Colonic mucosa (tissue), 4 donors: ENCODE results near the gene FAM210B. TPM values are rescaled to one million over a fixed set of nuclear protein-coding genes. Genes with fewer than 3 reads are reported as not detected.

ENCODE experiments used
- DNase-seq: peaks from one replicate; pipeline ENCODE4 v3.0.0-alpha.2; 2020
- H3K27ac ChIP-seq: fragments of 200-600 bp; one replicate; pipeline ENCODE4 v1.8.0; 2021
- H3K27me3 ChIP-seq: fragments of 200-600 bp; one replicate; pipeline ENCODE4 v1.8.0; 2021
- H3K36me3 ChIP-seq: fragments of 200-600 bp; one replicate; pipeline ENCODE4 v1.8.0; 2021
- H3K4me1 ChIP-seq: fragments of 200-600 bp; one replicate; pipeline ENCODE4 v1.8.0; 2021; ENCODE audit warnings: mild to moderate bottlenecking
- H3K4me3 ChIP-seq: fragments of 200-600 bp; one replicate; pipeline ENCODE4 v1.8.0; 2021
- H3K9ac ChIP-seq, 2 donors: one replicate each; pipeline ENCODE4 v1.7.0; 2013; ENCODE audit warnings: control low read depth in 2 of 2, low read depth in 2 of 2, low read length in 2 of 2
- H3K9me3 ChIP-seq: fragments of 200-600 bp; one replicate; pipeline ENCODE4 v1.8.0; 2021
- CTCF ChIP-seq: fragments of 200-600 bp; IDR thresholded peaks from one replicate; pipeline ENCODE4 v1.8.0; 2022; ENCODE audit warnings: antibody characterized with exemption, mild to moderate bottlenecking
- intact Hi-C: fragments of 100-400 bp; cut with DNase I; formaldehyde crosslinking; loops from one replicate; pipeline ENCODE4 v1.14.1; 2022
- total RNA-seq, 2 donors: library from RNA; stranded (reverse); fragmentation: NEBNext Ultra II Directional in 1 of 2; extraction: Animal tissue kit (Norgen Biotek cat#: 25700) in 1 of 2; gene quantifications; one replicate each; pipeline ENCODE4 v1.2.1, GENCODE V29; 2021
- donor health status: healthy.
- donor health status: DM: no; HTN: no; CAD: no.
- donor health status: DM: no; HTN: no; CAD: no.

FAM210B gene
- total RNA-seq, 2 donors from 2014 or later, result 18.2 to 35.2 TPM

- no peak overlapping the region for H3K9ac ChIP-seq
- H3K4me3 ChIP-seq, result no peak overlapping the region
- no peaks in the 10 kb centered on the region for H3K36me3 ChIP-seq
- H3K27ac ChIP-seq, result no peak overlapping the region
- DNase-seq, result no peak
- no peaks in the 10 kb centered on the region for H3K27me3 ChIP-seq
- H3K4me1 ChIP-seq, result peaks cover 6% of the 10 kb centered on the region
- no peaks in the 10 kb centered on the region for H3K9me3 ChIP-seq
- TF ChIP-seq CTCF, result no peak
- intact Hi-C loops, result no loop called here
Measured at GRCh38 chr20:56360908-56361205, 2.1 kb downstream of the FAM210B start.

DNA sequence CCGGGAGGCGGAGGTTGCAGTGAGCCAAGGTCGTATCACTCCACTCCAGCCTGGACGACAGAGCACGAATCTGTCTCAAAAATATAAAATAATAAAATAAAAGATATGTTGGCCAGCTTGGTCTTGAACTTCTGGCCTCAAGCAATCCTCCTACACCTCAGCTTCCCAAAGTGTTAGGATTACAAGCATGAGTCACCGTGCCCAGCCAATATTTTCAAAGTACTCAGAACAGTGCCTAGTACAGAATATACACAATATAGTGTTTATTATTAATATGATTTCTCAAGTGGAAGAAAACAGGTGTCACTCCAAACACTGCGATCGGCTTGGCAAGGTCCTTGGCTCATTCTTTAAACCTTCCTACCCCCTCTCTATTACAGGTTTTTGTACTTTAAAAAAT, 3.1 kb downstream of the FAM210B start:
- peaks cover 6% of the 10 kb centered on the region for H3K4me1 ChIP-seq
- no peak for TF ChIP-seq CTCF
- intact Hi-C loops, result no loop called here

GRCh38 chr20:56362833-56363413, 4.1 kb downstream of the FAM210B start:
- Histone ChIP-seq H3K9me3 (no peaks in the 10 kb centered on the region), H3K9ac (no peak overlapping the region), H3K27me3 (no peaks in the 10 kb centered on the region), H3K4me3 (no peak overlapping the region), H3K4me1 (peaks cover 6% of the 10 kb centered on the region), H3K36me3 (no peaks in the 10 kb centered on the region), H3K27ac (no peak overlapping the region)
- intact Hi-C loops, result no loop called here
- no peak for TF ChIP-seq CTCF
- no peak for DNase-seq

More for the DNA sequence above, 3.1 kb downstream of the FAM210B start:
- DNase-seq, result no peak
- H3K9ac ChIP-seq, result no peak overlapping the region
- no peaks in the 10 kb centered on the region for H3K27me3 ChIP-seq
- H3K36me3 ChIP-seq, result no peaks in the 10 kb centered on the region
- H3K4me3 ChIP-seq, result no peak overlapping the region
- no peaks in the 10 kb centered on the region for H3K9me3 ChIP-seq
- no peak overlapping the region for H3K27ac ChIP-seq

DNA sequence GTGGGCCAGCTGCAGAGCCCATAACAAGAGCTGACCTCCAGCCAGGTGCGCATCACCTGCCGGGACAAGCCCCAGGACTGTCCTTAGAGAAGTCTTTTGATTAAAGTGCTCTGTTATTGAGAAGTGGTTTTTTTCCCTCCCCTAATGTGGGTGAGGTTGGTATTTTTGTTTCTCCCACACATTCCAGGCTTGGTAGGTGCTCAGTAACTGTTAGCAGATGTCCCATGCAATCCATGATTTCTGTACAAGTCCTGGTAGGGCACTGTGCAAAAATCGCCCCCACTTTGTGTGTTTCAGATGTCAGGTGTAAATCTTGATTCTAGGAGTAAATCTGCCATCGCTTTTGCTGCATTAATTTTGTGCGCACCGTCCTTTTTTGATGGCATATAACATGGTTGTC, 4.7 kb downstream of the FAM210B start:
- no peaks in the 10 kb centered on the region for H3K36me3 ChIP-seq

GRCh38 chr20:56368351-56369134, 9.8 kb downstream of the FAM210B start:
- H3K9me3 ChIP-seq, result no peaks in the 10 kb centered on the region
- no peak overlapping the region for H3K9ac ChIP-seq
- H3K4me3 ChIP-seq, result no peak overlapping the region
- no peak for TF ChIP-seq CTCF
- no peak for DNase-seq
- H3K4me1 ChIP-seq, result no peaks in the 10 kb centered on the region
- H3K27me3 ChIP-seq, result no peaks in the 10 kb centered on the region
- intact Hi-C loops, result no loop called here
- H3K27ac ChIP-seq, result no peak overlapping the region
- H3K36me3 ChIP-seq, result no peaks in the 10 kb centered on the region

More for the DNA sequence above, 4.7 kb downstream of the FAM210B start:
- intact Hi-C loops, result no loop called here
- no peak for TF ChIP-seq CTCF
- Histone ChIP-seq H3K27me3 (no peaks in the 10 kb centered on the region), H3K27ac (no peak overlapping the region), H3K9ac (no peak overlapping the region), H3K4me3 (no peak overlapping the region), H3K9me3 (no peaks in the 10 kb centered on the region), H3K4me1 (peaks cover 6% of the 10 kb centered on the region)
- no peak for DNase-seq
